AG09319 (cell line): ENCODE results near the gene KRT80.

Experiments
- DNase-seq: peaks from one replicate; pipeline ENCODE4 v3.0.0-alpha.2; 2010; ENCODE audit warnings: low read depth; ENCODE audit errors: extremely low read depth
- TF ChIP-seq, protein P1 (sequence below): IDR thresholded peaks from 2 replicates; pipeline ENCODE4 v1.5.1; 2011; ENCODE audit warnings: low read depth, mild to moderate bottlenecking, inconsistent platforms, low read length, moderate library complexity

The KRT80 gene

DNA sequence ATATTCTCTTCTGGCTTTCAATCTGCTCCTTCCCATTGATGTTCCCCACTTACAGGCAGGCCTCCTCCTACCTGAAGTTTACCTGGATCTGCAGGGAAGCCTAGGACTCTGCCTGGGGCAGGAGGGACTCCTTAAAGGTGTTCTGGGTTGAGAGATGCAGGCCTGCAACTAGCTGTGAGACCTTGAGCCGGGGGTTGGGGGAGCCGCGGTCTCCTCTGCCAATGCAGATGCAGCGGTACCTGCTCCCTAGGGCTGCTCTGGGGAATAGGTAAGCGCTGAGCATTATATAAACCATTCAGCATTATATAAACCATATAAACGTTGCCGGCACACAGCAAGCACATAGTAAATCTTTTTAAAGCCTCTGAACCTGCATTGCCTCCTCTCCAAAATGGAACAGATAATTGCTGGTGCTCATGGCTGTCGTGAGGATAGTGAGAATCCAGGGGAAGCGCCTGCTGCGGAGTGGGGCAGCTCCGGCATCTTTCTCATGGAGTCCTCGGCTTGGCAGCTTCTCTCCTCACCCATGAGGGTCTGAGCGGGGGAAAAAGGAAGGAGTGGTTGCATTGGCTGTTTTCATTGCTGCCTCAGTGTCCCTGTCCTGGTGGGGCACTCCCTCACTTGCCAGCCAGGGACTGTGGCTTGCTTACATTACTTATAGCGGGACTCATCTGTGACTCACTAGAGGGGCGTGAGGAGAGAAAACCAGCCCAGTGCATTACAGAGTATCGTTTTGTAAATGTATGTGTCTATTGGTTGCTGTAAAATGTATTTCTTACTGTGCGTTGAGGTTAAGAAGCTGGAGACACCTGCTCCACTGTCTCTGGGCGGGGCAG lies 12.5 kb upstream of the KRT80 start:
- TF ChIP-seq, protein P1, sequence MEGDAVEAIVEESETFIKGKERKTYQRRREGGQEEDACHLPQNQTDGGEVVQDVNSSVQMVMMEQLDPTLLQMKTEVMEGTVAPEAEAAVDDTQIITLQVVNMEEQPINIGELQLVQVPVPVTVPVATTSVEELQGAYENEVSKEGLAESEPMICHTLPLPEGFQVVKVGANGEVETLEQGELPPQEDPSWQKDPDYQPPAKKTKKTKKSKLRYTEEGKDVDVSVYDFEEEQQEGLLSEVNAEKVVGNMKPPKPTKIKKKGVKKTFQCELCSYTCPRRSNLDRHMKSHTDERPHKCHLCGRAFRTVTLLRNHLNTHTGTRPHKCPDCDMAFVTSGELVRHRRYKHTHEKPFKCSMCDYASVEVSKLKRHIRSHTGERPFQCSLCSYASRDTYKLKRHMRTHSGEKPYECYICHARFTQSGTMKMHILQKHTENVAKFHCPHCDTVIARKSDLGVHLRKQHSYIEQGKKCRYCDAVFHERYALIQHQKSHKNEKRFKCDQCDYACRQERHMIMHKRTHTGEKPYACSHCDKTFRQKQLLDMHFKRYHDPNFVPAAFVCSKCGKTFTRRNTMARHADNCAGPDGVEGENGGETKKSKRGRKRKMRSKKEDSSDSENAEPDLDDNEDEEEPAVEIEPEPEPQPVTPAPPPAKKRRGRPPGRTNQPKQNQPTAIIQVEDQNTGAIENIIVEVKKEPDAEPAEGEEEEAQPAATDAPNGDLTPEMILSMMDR: no peak
- no peak for DNase-seq

DNA sequence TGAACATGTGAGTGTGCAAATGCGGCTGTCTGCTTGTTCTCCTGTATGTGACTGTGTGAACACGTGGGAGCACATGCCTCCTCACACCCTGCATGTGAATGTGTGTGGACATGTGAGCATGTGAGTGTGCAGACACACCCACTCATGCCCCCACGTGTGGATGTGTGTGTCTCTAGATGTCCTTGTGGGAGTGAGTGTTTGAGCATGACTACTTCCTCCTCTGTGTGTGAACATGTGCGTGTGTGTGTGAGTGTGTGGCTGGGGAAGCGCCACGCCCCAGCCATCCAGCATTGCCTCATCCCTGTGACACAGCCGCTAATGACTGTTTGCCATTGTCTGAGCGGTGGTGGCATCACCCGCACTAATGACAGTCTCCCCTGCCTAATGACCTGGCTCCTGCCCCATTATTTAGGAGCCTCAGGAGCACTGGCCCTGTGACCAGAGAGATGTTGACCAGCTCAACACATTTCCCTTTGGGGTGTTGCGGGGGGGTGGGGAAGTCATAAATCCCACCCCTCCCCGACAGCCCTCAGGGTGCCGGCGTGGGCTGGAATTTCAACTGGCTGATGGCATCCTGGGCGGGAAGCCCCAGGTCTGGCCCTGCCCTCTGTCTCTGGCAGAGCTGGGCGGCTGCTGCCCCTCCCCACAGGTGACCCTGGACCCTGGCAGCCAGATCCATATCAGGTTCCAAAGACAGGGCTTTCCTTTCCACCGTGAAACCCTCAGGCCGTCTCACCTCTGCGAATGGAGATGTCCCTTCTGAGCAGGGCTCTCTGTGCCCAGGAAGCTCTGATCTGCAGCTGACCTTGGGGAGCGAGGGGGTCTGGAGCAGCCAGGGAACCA lies 11.5 kb upstream of the KRT80 start:
- TF ChIP-seq, protein P1: no peak
- no peak for DNase-seq

DNA sequence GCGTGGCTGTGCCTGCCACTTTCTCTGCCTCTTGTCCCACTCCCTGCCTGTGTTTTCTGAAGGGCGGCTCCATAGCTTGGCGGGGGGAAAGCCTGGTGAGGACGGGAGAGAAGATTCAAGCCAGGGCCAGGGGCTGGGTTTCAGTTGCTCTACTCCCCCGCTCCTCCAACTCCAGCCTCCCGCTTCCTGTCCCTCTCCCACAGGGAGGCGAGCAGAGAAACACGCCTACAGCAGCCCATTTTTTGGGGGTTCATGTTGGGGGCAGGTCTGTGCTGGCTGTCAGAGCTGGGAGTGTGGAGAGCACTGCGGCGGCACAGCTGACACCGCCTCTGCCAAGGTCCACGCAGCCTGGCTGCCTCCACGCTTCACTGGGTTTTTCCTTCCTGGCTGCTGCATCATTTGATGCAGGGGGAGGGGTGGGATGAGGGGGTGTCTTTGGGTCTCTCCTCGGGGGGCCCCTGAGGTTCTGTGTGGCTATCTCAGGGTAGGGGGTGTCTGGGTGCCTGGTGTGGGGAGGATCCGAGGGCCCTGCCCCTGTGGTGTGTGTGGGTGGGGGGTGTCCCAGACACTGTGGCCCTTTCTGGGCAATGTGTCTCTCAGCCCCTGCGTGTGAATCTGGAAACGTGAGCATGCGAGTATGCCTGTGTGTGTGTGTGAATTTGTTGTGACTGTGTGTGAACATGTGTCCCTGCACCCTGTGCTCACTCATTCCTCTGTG lies 10.7 kb upstream of the KRT80 start:
- no peak for DNase-seq
- TF ChIP-seq, protein P1: no peak

DNA sequence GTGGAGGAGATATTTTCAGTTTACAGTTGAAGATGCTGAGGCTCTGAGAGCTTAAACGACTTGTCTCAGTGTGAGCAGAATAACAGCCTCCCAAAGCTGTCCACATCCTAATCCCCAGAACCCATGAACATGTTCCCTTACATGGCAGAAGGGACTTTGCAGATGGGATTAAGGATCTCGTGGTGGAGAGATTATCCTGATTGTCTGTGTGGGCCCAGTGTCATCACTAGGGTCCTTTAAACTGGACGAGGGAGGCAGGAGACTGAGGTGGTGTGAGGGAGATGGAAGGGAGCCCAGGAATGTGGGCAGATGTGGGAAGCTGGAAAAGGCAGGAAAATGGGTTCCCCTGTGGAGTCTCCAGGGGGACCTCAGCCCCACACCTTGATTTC lies 9.6 kb upstream of the KRT80 start:
- no peak for DNase-seq
- TF ChIP-seq, protein P1: no peak

DNA sequence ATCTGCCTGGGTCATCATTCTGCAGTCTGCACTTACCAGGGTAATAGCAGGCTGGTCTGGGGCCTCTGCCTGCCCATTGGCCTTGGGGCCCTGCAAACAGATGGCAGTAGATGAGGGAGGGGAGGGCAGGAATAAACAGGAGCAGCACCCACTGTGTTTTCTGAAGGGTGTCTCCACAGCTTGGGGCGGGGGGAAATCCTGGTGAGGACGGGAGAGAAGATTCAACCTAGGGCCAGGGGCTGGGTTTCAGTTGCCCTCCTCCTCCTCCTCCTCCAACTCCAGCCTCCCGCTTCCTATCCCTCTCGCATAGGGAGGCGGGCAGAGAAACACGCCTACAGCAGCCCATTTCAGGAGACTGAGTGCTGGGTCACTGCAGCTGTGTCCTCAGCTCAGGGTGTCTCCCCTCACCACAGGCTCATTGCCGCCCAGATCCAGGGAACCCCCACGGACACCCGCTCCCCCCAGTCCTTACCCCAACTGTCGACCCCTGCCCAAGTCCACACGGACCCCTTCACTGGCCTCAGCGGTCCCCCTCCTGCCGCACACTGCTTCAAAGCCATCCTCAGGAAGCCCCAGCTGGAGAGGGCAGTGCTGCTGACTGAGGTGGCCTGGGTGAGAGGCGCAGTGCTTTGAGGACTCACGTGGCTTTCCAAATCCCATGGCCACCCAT lies 9.1 kb upstream of the KRT80 start:
- TF ChIP-seq, protein P1: no peak
- no peak for DNase-seq

DNA sequence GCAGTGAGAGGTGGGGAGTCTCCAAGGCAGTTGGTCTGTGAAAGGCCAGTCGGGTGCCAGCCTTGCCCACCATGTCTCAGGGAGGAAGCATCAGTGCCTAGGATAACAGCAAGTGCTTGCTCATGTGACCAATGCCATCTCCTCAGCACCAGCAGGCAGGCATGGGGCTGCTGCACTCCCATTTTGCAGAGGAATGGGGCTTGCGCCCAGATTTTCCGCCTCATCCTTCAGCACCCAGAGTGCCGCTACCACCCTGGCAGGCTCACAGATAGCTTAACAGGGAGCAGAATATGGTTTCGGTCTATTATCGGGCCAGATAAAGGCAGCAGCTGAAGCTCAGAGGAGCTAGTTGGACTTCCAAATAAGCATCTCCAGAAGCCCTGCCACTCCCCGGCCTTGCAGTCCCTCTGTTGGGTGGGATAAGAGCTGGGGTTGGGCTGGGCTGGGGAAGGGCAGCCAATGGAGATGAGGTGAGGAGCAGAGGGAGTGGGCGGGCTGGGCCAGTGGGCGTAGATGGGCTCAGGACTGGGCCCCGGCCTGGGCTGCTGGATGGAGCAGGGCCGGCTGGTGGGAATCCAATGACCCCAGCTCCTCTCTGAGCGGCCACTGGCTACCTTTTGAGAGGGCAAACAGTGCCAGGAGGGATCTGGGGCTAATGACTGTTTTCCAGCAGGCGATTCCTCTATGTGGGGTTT lies 8.4 kb upstream of the KRT80 start:
- DNase-seq: no peak

More for the DNA sequence above, 8.4 kb upstream of the KRT80 start:
- TF ChIP-seq, protein P1: no peak
